OCI-LY1 (cell line): Measurements from ENCODE around the gene CD68.

Experiments
- CTCF ChIP-seq: fragments of 200-600 bp; sonication (generic), shearing (Covaris generic); IDR thresholded peaks from 2 replicates; pipeline ENCODE4 v1.5.1; 2017; ENCODE audit warnings: mild to moderate bottlenecking, antibody characterized with exemption, low read length, moderate library complexity, mixed read lengths
- EZH2 ChIP-seq: fragments of 200-600 bp; sonication (generic), shearing (Covaris generic); IDR thresholded peaks from 2 replicates; pipeline ENCODE4 v1.8.0; 2017; ENCODE audit warnings: borderline replicate concordance, mixed run types, mild to moderate bottlenecking, antibody characterized with exemption, low read length, moderate library complexity, mixed read lengths

- TF ChIP-seq CTCF (peak; percentile 67), EZH2 (no peak)
These were observed 18.3 kb upstream of the CD68 start for GRCh38 chr17:7561028-7561575.
